DOHH2 (cell line): ENCODE data around the gene ACSF2.

ENCODE experiments used
- H3F3A ChIP-seq: fragments of 200-600 bp; sonication (generic), shearing (Covaris generic); 2 replicates; pipeline ENCODE4 v1.6.0; 2016; ENCODE audit warnings: antibody characterized with exemption, mild to moderate bottlenecking; ENCODE audit not compliant: control insufficient read depth, insufficient read depth
- H3K27ac ChIP-seq: fragments of 200-600 bp; sonication (generic); 2 replicates; pipeline ENCODE4 v1.5.1; 2014; ENCODE audit warnings: low read depth, mild to moderate bottlenecking, low read length, moderate library complexity
- H3K27me3 ChIP-seq: fragments of 200-600 bp; sonication (generic); 2 replicates; pipeline ENCODE4 v1.6.1; 2014; ENCODE audit warnings: mild to moderate bottlenecking, low read length, mixed read lengths; ENCODE audit not compliant: control insufficient read depth
- H3K36me3 ChIP-seq: fragments of 200-600 bp; sonication (generic); 2 replicates; pipeline ENCODE4 v1.6.1; 2014; ENCODE audit warnings: mild to moderate bottlenecking, low read length, moderate library complexity, mixed read lengths; ENCODE audit not compliant: control insufficient read depth
- H3K4me1 ChIP-seq: fragments of 200-600 bp; sonication (generic); 2 replicates; pipeline ENCODE4 v1.6.1; 2014; ENCODE audit warnings: mild to moderate bottlenecking, low read length, mixed read lengths; ENCODE audit not compliant: control insufficient read depth
- H3K4me2 ChIP-seq: fragments of 200-600 bp; sonication (generic); 2 replicates; pipeline ENCODE4 v1.6.0; 2014; ENCODE audit warnings: mild to moderate bottlenecking, low read length, moderate library complexity
- H3K4me3 ChIP-seq: fragments of 200-600 bp; sonication (generic); 2 replicates; pipeline ENCODE4 v1.5.1; 2014; ENCODE audit warnings: mild to moderate bottlenecking, low read length, mixed read lengths
- H3K79me2 ChIP-seq: fragments of 200-600 bp; sonication (generic); 2 replicates; pipeline ENCODE4 v1.6.1; 2014; ENCODE audit warnings: mild to moderate bottlenecking, low read length, mixed read lengths; ENCODE audit not compliant: control insufficient read depth
- H3K9me2 ChIP-seq: fragments of 200-600 bp; sonication (generic); replicated peaks from 2 replicates; pipeline ENCODE4 v1.6.1; 2014; ENCODE audit warnings: mild to moderate bottlenecking, low read length, mixed read lengths; ENCODE audit not compliant: control insufficient read depth
- H3K9me3 ChIP-seq: fragments of 200-600 bp; sonication (generic); 2 replicates; pipeline ENCODE4 v1.6.1; 2014; ENCODE audit warnings: antibody characterized with exemption, low read length, mixed read lengths; ENCODE audit not compliant: control insufficient read depth, insufficient read depth
- H4K20me1 ChIP-seq: fragments of 200-600 bp; sonication (generic); 2 replicates; pipeline ENCODE4 v1.6.0; 2014; ENCODE audit warnings: low read depth, mild to moderate bottlenecking, antibody characterized with exemption, low read length, moderate library complexity; ENCODE audit not compliant: control insufficient read depth, insufficient read depth
- EZH2phosphoT487 ChIP-seq: fragments of 200-600 bp; sonication (generic); IDR thresholded peaks from 2 replicates; pipeline ENCODE4 v1.6.1; 2017; ENCODE audit warnings: borderline replicate concordance, mild to moderate bottlenecking, antibody characterized with exemption, low read length, moderate library complexity, mixed read lengths
- TF ChIP-seq, protein P1 (sequence below): fragments of 200-600 bp; sonication (generic); IDR thresholded peaks from one replicate; pipeline ENCODE4 v1.5.1; 2014; ENCODE audit warnings: antibody characterized with exemption, mild to moderate bottlenecking, low read depth, low read length; ENCODE audit not compliant: poor library complexity, severe bottlenecking

Gene ACSF2

DNA sequence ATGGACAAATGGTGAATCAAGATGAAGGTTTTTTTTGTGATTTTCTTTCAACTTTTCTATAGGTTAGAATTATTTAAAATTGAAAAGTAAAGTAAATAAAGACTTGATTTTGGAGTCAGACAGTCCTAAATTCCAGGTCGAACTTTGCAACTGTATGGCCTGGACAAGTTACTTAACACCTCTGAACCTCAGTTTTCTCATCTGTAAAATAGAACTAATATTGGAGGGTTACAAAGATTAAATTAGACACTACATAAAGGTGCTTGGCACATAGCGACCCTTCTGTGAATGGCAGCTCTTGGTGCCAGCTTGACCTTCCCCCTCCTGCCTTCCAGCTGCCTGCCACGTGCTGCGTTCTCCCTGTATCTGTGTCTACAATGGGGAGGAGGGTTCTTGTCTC is 55.6 kb downstream of the ACSF2 start:
- TF ChIP-seq, protein P1, sequence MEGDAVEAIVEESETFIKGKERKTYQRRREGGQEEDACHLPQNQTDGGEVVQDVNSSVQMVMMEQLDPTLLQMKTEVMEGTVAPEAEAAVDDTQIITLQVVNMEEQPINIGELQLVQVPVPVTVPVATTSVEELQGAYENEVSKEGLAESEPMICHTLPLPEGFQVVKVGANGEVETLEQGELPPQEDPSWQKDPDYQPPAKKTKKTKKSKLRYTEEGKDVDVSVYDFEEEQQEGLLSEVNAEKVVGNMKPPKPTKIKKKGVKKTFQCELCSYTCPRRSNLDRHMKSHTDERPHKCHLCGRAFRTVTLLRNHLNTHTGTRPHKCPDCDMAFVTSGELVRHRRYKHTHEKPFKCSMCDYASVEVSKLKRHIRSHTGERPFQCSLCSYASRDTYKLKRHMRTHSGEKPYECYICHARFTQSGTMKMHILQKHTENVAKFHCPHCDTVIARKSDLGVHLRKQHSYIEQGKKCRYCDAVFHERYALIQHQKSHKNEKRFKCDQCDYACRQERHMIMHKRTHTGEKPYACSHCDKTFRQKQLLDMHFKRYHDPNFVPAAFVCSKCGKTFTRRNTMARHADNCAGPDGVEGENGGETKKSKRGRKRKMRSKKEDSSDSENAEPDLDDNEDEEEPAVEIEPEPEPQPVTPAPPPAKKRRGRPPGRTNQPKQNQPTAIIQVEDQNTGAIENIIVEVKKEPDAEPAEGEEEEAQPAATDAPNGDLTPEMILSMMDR, result no peak
- no peak for TF ChIP-seq EZH2phosphoT487
- H4K20me1 ChIP-seq, result no peaks in the 10 kb centered on the region
- H3F3A ChIP-seq, result peaks cover 7% of the 10 kb centered on the region
- H3K4me3 ChIP-seq, result no peak overlapping the region
- peaks cover 13% of the 10 kb centered on the region for H3K79me2 ChIP-seq
- H3K9me2 ChIP-seq, result no peaks in the 10 kb centered on the region
- H3K4me1 ChIP-seq, result peaks cover 27% of the 10 kb centered on the region
- H3K27ac ChIP-seq, result no peak overlapping the region
- H3K4me2 ChIP-seq, result no peak overlapping the region
- H3K36me3 ChIP-seq, result peaks cover 30% of the 10 kb centered on the region
- no peaks in the 10 kb centered on the region for H3K27me3 ChIP-seq
- no peaks in the 10 kb centered on the region for H3K9me3 ChIP-seq

DNA sequence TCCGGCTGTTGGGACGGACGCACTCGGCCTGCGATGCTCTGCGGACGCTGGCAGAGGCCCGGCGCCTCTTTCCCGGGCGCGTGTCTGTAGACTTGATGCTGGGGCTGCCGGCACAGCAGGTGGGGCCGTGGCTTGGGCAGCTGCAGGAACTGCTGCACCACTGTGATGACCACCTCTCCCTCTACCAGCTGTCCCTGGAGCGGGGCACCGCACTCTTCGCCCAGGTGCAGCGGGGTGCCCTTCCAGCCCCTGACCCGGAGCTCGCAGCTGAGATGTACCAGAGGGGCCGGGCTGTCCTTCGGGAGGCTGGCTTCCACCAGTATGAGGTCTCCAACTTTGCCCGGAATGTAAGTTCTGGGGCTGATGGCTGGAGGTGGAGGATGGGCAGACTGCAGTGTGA is 56.1 kb downstream of the ACSF2 start:
- no peaks in the 10 kb centered on the region for H3K9me3 ChIP-seq
- H3K27ac ChIP-seq, result no peak overlapping the region
- H4K20me1 ChIP-seq, result no peaks in the 10 kb centered on the region
- peaks cover 27% of the 10 kb centered on the region for H3K4me1 ChIP-seq
- no peaks in the 10 kb centered on the region for H3K27me3 ChIP-seq
- no peak overlapping the region for H3K4me3 ChIP-seq
- H3F3A ChIP-seq, result peaks cover 7% of the 10 kb centered on the region
- TF ChIP-seq, protein P1, result no peak
- no peak for TF ChIP-seq EZH2phosphoT487
- peaks cover 13% of the 10 kb centered on the region for H3K79me2 ChIP-seq
- no peak overlapping the region for H3K4me2 ChIP-seq
- peaks cover 30% of the 10 kb centered on the region for H3K36me3 ChIP-seq
- H3K9me2 ChIP-seq, result no peaks in the 10 kb centered on the region

DNA sequence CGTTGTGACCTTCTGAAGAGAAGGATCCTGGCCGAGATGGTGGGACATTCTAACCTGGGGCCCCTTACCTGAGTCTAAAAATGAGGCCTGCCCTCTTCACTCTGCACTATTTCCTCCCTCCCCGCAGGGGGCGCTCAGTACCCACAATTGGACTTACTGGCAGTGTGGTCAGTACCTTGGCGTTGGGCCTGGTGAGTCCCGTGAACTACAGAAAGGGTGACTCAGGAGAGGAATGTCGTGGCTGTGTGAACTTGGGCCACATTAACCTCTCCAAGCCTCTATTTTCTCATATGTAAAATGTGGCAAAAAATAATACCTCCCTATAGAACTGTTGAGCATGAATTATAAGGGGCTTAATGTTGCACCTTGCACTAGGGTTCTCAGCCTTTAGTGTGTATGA is 56.5 kb downstream of the ACSF2 start:
- H3K36me3 ChIP-seq, result peaks cover 30% of the 10 kb centered on the region
- no peaks in the 10 kb centered on the region for H3K9me2 ChIP-seq
- H3K79me2 ChIP-seq, result peaks cover 13% of the 10 kb centered on the region
- H3K4me2 ChIP-seq, result no peak overlapping the region
- no peaks in the 10 kb centered on the region for H3K9me3 ChIP-seq
- peaks cover 7% of the 10 kb centered on the region for H3F3A ChIP-seq
- no peaks in the 10 kb centered on the region for H3K27me3 ChIP-seq
- H4K20me1 ChIP-seq, result no peaks in the 10 kb centered on the region
- H3K4me1 ChIP-seq, result peaks cover 27% of the 10 kb centered on the region
- no peak overlapping the region for H3K27ac ChIP-seq
- TF ChIP-seq, protein P1, result peak; percentile 97
- no peak for TF ChIP-seq EZH2phosphoT487
- H3K4me3 ChIP-seq, result no peak overlapping the region

DNA sequence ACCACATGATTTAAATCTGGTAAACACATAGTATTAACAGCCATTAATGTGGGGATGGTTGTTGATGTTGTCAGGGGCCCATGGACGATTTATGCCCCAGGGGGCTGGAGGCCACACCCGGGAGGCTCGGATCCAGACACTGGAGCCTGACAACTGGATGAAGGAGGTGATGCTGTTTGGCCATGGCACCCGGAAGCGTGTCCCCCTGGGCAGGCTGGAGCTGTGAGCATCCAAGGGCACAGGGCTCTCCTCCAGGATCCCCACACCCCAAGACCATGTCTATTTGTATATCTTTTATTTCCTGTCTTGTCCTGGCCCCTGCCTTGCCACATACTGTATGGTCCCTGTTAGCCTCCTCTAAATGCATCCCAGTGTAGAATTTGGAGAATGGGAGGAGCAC is 57.2 kb downstream of the ACSF2 start:
- H3K9me2 ChIP-seq, result no peaks in the 10 kb centered on the region
- H3K79me2 ChIP-seq, result peaks cover 13% of the 10 kb centered on the region
- H3K4me1 ChIP-seq, result peaks cover 22% of the 10 kb centered on the region
- TF ChIP-seq EZH2phosphoT487, result no peak
- TF ChIP-seq, protein P1, result no peak
- no peaks in the 10 kb centered on the region for H4K20me1 ChIP-seq
- no peaks in the 10 kb centered on the region for H3K9me3 ChIP-seq
- no peak overlapping the region for H3K4me2 ChIP-seq
- peaks cover 7% of the 10 kb centered on the region for H3F3A ChIP-seq
- H3K4me3 ChIP-seq, result no peak overlapping the region
- peaks cover 30% of the 10 kb centered on the region for H3K36me3 ChIP-seq
- no peaks in the 10 kb centered on the region for H3K27me3 ChIP-seq
- no peak overlapping the region for H3K27ac ChIP-seq
